ENCODE results near the gene MCEE. TPM values are rescaled to one million over a fixed set of nuclear protein-coding genes. Genes with fewer than 3 reads are reported as not detected.

The MCEE gene
- total RNA-seq, 1 experiment from 2014 or later, result 10.9 TPM

DNA sequence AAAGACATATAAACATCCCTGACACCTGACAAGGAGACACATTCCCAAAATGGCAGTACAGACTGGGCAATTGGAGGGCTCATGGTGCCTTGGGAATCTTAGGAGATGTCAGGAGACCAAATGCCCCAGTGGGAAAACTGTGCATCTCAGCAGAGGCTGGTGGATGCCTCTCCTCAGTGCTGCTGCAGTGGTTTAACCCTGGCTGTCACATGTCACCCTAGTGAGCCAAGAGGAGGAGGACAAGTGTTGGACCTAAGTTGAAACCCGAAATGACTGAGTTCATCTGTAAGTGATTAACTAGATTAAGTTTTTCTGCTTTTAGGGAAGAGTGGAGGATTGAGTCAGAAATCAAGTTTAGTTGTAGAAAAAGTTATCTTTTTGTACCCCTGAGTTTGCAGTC is 66.8 kb downstream of the MCEE start:
- POLR2A ChIA-PET (ENCODE audit: unreplicated experiment), result no interaction called here
- Histone ChIP-seq H3K4me1 (ENCODE audit: insufficient read depth, low read length) (peaks cover 5% of the 10 kb centered on the region; the same call in 1 of the 2 replicates), H3K27me3 (ENCODE audit: low read length) (no peaks in the 10 kb centered on the region; the same call in 1 of the 2 replicates), H3K9ac (ENCODE audit: low read length) (no peak overlapping the region), H3K36me3 (ENCODE audit: low read depth, low read length) (no peaks in the 10 kb centered on the region), H3K4me3 (ENCODE audit: low read length) (no peak overlapping the region), H3K9me3 (ENCODE audit: low read length) (no peaks in the 10 kb centered on the region), H3K9me2 (replicated peaks; ENCODE audit: low read length) (no peaks in the 10 kb centered on the region), H3K79me2 (ENCODE audit: low read length) (no peaks in the 10 kb centered on the region), H3K4me2 (ENCODE audit: low read length) (no peak overlapping the region), H3F3A (ENCODE audit: low read length, unreplicated experiment) (no peaks in the 10 kb centered on the region), H3K27ac (ENCODE audit: low read length) (no peak overlapping the region), H4K20me1 (ENCODE audit: low read length) (no peaks in the 10 kb centered on the region), H2AFZ (ENCODE audit: low read length) (no peak overlapping the region)
- TF ChIP-seq EZH2 (IDR thresholded peaks at IDR 0.05; ENCODE audit: low read length, unreplicated experiment), result no peak
- TF ChIP-seq EZH2phosphoT487 (IDR thresholded peaks at IDR 0.05; ENCODE audit: borderline replicate concordance, low read length), result no peak
- TF ChIP-seq, protein P1, sequence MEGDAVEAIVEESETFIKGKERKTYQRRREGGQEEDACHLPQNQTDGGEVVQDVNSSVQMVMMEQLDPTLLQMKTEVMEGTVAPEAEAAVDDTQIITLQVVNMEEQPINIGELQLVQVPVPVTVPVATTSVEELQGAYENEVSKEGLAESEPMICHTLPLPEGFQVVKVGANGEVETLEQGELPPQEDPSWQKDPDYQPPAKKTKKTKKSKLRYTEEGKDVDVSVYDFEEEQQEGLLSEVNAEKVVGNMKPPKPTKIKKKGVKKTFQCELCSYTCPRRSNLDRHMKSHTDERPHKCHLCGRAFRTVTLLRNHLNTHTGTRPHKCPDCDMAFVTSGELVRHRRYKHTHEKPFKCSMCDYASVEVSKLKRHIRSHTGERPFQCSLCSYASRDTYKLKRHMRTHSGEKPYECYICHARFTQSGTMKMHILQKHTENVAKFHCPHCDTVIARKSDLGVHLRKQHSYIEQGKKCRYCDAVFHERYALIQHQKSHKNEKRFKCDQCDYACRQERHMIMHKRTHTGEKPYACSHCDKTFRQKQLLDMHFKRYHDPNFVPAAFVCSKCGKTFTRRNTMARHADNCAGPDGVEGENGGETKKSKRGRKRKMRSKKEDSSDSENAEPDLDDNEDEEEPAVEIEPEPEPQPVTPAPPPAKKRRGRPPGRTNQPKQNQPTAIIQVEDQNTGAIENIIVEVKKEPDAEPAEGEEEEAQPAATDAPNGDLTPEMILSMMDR (conservative IDR thresholded peaks at IDR 0.05; ENCODE audit: low read depth, low read length), result no peak
- ATAC-seq (no peak), DNase-seq (no peak)
- no TSS peak for BruUV-seq (replicated peaks)
- intact Hi-C loops (cut with micrococcal nuclease), result no loop called here
- CTCF ChIA-PET, result no interaction called here

DNA sequence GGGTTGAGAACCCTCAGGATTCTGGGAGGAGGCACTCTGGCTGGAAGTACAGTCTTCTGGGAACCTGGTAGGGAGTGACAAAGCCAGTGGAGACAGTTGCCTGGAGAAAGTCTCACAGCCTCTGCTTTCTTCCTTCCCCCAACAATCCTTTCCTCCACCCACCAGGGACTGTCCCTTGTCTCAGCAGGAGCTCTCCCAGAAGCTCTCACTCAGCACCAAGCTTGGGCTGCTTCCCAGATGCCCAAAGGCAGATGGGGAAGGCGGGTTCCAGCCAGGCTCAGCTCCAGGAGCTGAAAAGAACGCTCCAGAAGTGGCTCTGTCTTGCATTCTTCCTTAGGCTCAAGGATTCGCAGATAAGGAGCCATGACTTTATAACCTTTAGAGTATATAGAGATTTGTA is 69.2 kb downstream of the MCEE start:
- H4K20me1 ChIP-seq (ENCODE audit: low read length), result no peaks in the 10 kb centered on the region
- ChIA-PET CTCF (no interaction called here), POLR2A (ENCODE audit: unreplicated experiment) (no interaction called here)
- intact Hi-C loops (cut with micrococcal nuclease), result no loop called here
- H3K4me1 ChIP-seq (ENCODE audit: insufficient read depth, low read length), result no peaks in the 10 kb centered on the region
- no peak for TF ChIP-seq EZH2 (IDR thresholded peaks at IDR 0.05; ENCODE audit: low read length, unreplicated experiment)
- TF ChIP-seq EZH2phosphoT487 (IDR thresholded peaks at IDR 0.05; ENCODE audit: borderline replicate concordance, low read length), result no peak
- TF ChIP-seq, protein P1 (conservative IDR thresholded peaks at IDR 0.05; ENCODE audit: low read depth, low read length), result no peak
- DNase-seq (no peak), ATAC-seq (no peak)
- no peak overlapping the region for H3K4me3 ChIP-seq (ENCODE audit: low read length)
- no peak overlapping the region for H3K27ac ChIP-seq (ENCODE audit: low read length)
- no peaks in the 10 kb centered on the region for H3K9me3 ChIP-seq (ENCODE audit: low read length)
- H3F3A ChIP-seq (ENCODE audit: low read length, unreplicated experiment), result no peaks in the 10 kb centered on the region
- no peak overlapping the region for H3K9ac ChIP-seq (ENCODE audit: low read length)
- no TSS peak for BruUV-seq (replicated peaks)
- no peak overlapping the region for H3K4me2 ChIP-seq (ENCODE audit: low read length)
- no peaks in the 10 kb centered on the region for H3K36me3 ChIP-seq (ENCODE audit: low read depth, low read length)
- no peaks in the 10 kb centered on the region for H3K79me2 ChIP-seq (ENCODE audit: low read length)
- H3K27me3 ChIP-seq (ENCODE audit: low read length), result no peaks in the 10 kb centered on the region; the same call in 1 of the 2 replicates
- H3K9me2 ChIP-seq (replicated peaks; ENCODE audit: low read length), result no peaks in the 10 kb centered on the region
- no peak overlapping the region for H2AFZ ChIP-seq (ENCODE audit: low read length)

DNA sequence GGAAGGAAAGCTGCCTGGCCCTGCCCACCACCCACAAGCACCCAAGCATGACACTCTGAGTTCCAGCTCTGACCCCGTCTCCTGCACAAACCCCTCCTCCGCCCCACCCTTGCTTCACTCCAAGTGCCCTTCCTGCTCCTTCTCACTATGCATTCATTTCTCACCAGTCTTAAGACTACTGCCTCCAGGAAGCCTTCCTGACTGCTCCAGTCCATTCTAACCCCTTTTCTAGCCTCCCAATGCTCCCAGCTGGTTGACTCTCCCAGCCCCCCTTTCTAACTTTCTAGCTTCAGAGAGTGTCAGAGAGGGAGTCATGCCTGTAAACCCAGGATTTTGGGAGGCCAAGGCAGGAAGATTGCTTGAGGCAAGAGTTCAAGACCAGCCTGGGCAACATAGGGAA is 69.8 kb downstream of the MCEE start:
- intact Hi-C loops (cut with micrococcal nuclease), result no loop called here
- H4K20me1 ChIP-seq (ENCODE audit: low read length), result no peaks in the 10 kb centered on the region
- no peak for DNase-seq
- BruUV-seq (replicated peaks), result no TSS peak
- H3K27ac ChIP-seq (ENCODE audit: low read length), result no peak overlapping the region
- ChIA-PET CTCF (no interaction called here), POLR2A (ENCODE audit: unreplicated experiment) (no interaction called here)
- no peaks in the 10 kb centered on the region for H3F3A ChIP-seq (ENCODE audit: low read length, unreplicated experiment)
- no peak overlapping the region for H2AFZ ChIP-seq (ENCODE audit: low read length)
- no peak for ATAC-seq
- no peak overlapping the region for H3K4me2 ChIP-seq (ENCODE audit: low read length)
- H3K79me2 ChIP-seq (ENCODE audit: low read length), result no peaks in the 10 kb centered on the region
- H3K9me3 ChIP-seq (ENCODE audit: low read length), result no peaks in the 10 kb centered on the region
- no peaks in the 10 kb centered on the region for H3K4me1 ChIP-seq (ENCODE audit: insufficient read depth, low read length)
- H3K4me3 ChIP-seq (ENCODE audit: low read length), result no peak overlapping the region
- no peaks in the 10 kb centered on the region for H3K36me3 ChIP-seq (ENCODE audit: low read depth, low read length)
- TF ChIP-seq, protein P1 (conservative IDR thresholded peaks at IDR 0.05; ENCODE audit: low read depth, low read length), result no peak
- no peak for TF ChIP-seq EZH2phosphoT487 (IDR thresholded peaks at IDR 0.05; ENCODE audit: borderline replicate concordance, low read length)
- TF ChIP-seq EZH2 (IDR thresholded peaks at IDR 0.05; ENCODE audit: low read length, unreplicated experiment), result no peak
- H3K27me3 ChIP-seq (ENCODE audit: low read length), result no peaks in the 10 kb centered on the region; the same call in 1 of the 2 replicates
- no peaks in the 10 kb centered on the region for H3K9me2 ChIP-seq (replicated peaks; ENCODE audit: low read length)
- H3K9ac ChIP-seq (ENCODE audit: low read length), result no peak overlapping the region

Other genes starting within 250 kb of the MCEE start
- gene VAX2, start 229.7 kb downstream of the MCEE start, total RNA-seq (2014; rRNA removed), result 0.23 TPM in 1 of 2 replicates, not detected in the other
- not detected in 2 replicates for gene ATP6V1B1, start 194.3 kb downstream of the MCEE start, total RNA-seq (2014; rRNA removed)
- not detected in 2 replicates for gene ANKRD53, start 151.6 kb downstream of the MCEE start, total RNA-seq (2014; rRNA removed)
- gene TEX261, start 135.4 kb downstream of the MCEE start, total RNA-seq (2014; rRNA removed), result 51.8 and 54.2 TPM in 2 replicates
- gene NAGK, start 61.6 kb downstream of the MCEE start, total RNA-seq (2014; rRNA removed), result 55.5 and 70.5 TPM in 2 replicates
- gene MPHOSPH10, start 405 bp upstream of the MCEE start, total RNA-seq (2014; rRNA removed), result 26.4 and 28.0 TPM in 2 replicates
- gene PAIP2B, start 96.9 kb upstream of the MCEE start, total RNA-seq (2014; rRNA removed), result 3.8 and 4.0 TPM in 2 replicates
- gene ZNF638, start 201.6 kb upstream of the MCEE start, total RNA-seq (2014; rRNA removed), result 82.9 and 93.2 TPM in 2 replicates